GM12878 (cell line): ENCODE data around the gene ALG6.

Experiments used
- TF ChIP-seq, protein P1 (sequence below): fragments of 450-650 bp; IDR thresholded peaks from 2 replicates; pipeline ENCODE4 v1.6.1; 2017; ENCODE audit warnings: mild to moderate bottlenecking, moderate library complexity
- TF ChIP-seq, protein P2 (sequence below), 3 experiments: IDR thresholded peaks in 2 of 3; conservative IDR thresholded peaks in 1 of 3; 2 replicates each; pipeline ENCODE4 v1.5.1; 2011; ENCODE audit warnings: low read depth in 3 of 3, low read length in 3 of 3, mild to moderate bottlenecking in 3 of 3, control low read depth in 2 of 3, moderate library complexity in 2 of 3, inconsistent platforms in 1 of 3, mixed read lengths in 1 of 3; ENCODE audit not compliant: control insufficient read depth in 2 of 3, insufficient read depth in 1 of 3; ENCODE audit errors: extremely low read depth in 1 of 3

DNA sequence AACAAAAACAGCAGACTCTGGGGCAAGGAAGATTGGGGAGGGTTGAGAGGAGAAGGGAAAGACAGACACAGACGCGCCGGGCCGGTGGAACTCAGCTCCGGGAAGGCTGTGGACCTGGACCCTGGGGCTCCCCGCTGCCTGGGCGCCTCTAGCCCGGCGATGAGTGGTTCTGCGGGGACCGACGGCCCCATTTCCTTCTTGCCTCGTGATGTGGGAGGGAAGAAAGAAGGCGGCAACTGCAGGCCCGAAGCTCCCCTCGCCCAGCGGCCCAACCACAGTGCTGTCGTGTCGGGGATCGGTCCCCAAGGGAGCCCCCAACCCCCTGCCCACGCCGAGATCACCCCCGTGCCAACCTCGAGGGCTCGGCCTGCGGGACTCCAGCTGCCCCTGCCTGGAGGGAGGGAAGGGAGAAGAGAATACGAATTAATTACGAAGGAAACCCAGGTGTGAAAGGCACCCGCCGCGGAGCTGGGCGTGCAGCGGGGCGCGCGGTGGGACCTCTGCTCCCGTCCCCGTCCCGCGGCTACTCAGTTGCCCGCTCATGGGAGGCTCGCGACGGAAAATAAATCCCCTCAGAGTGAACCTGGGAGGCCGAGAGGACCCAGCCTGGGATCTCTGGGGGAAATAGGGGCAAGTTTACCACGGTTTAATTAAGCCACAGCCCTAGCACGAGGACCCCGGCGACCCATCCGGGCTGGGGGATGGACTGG lies 37.7 kb upstream of the ALG6 start:
- TF ChIP-seq, protein P1, sequence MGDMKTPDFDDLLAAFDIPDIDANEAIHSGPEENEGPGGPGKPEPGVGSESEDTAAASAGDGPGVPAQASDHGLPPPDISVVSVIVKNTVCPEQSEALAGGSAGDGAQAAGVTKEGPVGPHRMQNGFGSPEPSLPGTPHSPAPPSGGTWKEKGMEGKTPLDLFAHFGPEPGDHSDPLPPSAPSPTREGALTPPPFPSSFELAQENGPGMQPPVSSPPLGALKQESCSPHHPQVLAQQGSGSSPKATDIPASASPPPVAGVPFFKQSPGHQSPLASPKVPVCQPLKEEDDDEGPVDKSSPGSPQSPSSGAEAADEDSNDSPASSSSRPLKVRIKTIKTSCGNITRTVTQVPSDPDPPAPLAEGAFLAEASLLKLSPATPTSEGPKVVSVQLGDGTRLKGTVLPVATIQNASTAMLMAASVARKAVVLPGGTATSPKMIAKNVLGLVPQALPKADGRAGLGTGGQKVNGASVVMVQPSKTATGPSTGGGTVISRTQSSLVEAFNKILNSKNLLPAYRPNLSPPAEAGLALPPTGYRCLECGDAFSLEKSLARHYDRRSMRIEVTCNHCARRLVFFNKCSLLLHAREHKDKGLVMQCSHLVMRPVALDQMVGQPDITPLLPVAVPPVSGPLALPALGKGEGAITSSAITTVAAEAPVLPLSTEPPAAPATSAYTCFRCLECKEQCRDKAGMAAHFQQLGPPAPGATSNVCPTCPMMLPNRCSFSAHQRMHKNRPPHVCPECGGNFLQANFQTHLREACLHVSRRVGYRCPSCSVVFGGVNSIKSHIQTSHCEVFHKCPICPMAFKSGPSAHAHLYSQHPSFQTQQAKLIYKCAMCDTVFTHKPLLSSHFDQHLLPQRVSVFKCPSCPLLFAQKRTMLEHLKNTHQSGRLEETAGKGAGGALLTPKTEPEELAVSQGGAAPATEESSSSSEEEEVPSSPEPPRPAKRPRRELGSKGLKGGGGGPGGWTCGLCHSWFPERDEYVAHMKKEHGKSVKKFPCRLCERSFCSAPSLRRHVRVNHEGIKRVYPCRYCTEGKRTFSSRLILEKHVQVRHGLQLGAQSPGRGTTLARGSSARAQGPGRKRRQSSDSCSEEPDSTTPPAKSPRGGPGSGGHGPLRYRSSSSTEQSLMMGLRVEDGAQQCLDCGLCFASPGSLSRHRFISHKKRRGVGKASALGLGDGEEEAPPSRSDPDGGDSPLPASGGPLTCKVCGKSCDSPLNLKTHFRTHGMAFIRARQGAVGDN = no peak
- TF ChIP-seq, protein P2, sequence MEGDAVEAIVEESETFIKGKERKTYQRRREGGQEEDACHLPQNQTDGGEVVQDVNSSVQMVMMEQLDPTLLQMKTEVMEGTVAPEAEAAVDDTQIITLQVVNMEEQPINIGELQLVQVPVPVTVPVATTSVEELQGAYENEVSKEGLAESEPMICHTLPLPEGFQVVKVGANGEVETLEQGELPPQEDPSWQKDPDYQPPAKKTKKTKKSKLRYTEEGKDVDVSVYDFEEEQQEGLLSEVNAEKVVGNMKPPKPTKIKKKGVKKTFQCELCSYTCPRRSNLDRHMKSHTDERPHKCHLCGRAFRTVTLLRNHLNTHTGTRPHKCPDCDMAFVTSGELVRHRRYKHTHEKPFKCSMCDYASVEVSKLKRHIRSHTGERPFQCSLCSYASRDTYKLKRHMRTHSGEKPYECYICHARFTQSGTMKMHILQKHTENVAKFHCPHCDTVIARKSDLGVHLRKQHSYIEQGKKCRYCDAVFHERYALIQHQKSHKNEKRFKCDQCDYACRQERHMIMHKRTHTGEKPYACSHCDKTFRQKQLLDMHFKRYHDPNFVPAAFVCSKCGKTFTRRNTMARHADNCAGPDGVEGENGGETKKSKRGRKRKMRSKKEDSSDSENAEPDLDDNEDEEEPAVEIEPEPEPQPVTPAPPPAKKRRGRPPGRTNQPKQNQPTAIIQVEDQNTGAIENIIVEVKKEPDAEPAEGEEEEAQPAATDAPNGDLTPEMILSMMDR (IDR thresholded peaks at IDR 0.05 in 2 of 3, conservative IDR thresholded peaks at IDR 0.05 in 1 of 3; ENCODE audit: control insufficient read depth in 2 of 3, extremely low read depth in 1 of 3, insufficient read depth in 1 of 3, low read depth in 3 of 3, low read length in 3 of 3) = no peak
